ENCODE measurements around the gene GALT.

Gene GALT

DNA sequence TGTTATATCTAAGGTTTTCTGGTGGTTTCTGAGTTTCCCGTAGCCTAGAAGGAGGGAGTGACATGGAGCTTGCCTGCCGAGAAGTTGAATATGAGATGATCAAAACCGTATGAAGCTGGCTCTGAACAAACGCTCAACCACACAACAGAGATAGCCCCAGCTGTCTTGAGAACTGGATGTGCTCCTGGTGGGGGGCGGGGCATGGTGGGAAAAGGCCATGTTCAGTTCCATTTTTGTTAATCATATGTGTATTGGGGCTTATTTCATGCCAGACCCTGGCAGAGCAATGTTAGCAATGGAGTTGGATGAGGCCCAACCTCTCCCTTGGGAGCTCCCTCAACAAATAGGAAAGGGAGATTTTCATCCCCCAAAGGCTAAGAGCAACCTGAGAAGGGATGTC is 39.8 kb downstream of the GALT start:
- DNase-seq, result peak; percentile 22

- DNase-seq, result no peak
Observed at GRCh38 chr9:34686732-34687131, 40.3 kb downstream of the GALT start.

DNA sequence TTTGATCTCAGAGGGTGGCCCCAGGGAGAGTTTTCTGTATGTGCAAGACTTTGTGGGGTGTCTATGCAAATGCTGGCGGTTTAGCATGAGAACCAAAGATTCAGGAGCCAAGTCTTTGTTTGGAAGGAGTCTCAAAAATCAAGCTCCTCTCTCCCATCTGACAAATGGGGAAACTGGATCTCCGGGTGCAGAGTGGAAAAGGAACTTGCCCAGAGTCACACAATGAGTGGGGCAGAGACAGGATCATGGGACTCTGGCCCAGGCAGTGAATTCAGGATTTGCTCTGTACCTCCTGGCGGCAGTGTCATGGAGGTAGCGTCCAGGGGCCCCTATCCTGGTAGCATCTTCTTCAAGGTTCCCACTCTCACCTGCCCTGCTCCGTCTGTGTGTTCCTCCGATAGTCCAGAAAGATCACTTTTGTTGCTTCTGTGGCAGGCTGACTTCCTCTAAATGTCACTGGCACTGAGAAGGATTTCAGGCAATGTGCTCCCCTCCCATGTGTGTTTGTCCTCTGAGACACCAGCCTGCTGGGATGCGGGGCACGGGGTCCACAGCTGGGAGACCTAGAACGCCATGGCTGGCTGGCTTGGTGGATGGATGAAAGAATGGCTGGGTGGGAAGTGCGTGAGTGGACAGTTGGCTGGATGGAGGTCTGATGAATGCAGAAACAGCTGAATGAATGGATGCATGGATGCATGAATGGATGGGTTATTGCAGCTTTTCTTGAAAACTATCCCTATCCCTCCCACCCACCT is 41.0 kb downstream of the GALT start:
- no peak for DNase-seq

DNA sequence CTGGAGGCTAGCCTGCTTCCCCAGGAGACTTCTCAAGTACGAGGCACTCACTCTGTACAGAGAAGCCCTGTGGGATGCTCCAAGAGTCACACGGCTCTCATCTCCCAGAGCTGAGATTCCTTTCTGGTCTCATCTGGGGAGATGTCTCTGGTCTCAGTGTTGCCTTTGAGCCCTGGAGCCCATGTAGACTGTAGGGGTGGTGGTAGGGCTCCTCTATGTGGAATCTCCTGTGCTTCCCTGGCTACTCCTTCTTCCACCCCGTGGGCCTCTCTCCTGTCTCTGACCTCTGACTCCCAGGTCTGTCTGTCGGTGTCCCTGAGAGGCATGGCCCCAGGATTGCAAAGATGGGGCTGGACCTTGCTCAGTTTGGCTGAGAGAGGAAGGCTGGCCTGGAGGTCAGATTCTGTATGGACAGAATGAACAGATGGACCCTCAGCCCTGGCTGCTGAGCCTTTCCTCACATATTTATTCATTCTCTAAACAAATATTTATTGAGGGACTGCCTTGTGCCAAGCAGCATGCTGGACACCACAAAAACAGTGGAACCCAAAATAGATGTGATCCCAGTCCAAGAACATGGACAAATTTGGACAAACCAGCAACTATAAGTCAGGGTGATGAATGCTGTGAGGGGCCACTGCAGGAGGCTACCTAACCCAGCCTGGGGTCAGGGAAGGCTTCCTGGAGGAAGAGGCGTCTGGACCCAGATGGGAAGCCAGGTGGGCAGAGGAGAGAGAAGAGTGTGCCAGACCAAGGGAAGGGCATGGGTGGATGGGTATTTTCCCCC is 42.0 kb downstream of the GALT start:
- no peak for DNase-seq

- no peak for DNase-seq
Observed at GRCh38 chr9:34689116-34689470, 42.6 kb downstream of the GALT start.

DNA sequence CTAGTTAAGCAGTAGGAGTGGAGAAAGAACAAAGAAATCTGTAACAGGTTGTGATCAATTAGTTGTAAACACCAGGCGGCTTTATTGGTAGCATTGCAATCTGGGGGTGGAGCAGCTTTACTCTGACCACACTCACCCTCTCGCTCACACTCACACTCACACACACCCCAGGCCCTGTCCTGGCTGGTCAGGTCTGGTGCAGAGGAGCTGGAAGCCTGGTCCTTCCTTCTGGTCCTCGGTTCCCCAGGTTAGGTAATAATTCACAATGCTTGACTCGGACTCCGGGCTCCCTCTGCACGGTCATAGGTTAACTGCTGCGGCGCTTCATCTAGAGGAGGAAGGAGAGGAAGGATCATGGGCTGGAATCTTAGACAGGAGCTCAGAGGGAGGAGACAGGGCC is 43.0 kb downstream of the GALT start:
- no peak for DNase-seq

- no peak for DNase-seq
Observed at GRCh38 chr9:34690983-34691935, 44.8 kb downstream of the GALT start, which contains the start of gene CCL19. CCL19 (minus strand) TSS chr9:34691276; CDS start chr9:34691139, 137 bp downstream.

DNA sequence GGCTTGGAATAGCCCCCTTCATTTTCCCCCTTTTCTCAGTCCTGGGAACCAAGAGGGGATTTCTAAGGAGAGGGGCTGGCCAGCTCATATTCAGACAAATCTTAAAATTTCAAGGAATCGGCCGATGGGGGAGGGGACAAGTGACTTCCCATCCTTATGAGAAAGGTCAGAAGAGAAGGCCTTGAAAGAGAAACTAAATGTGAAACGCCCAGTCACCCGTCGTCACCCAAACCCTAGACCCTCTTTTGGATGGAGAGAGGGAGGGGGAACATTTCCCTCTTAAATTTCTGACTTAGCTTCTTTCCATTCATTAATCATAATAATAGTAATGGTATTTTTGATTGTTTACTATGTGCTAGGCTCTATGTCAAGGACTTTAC is 45.5 kb downstream of the GALT start:
- no peak for DNase-seq

DNA sequence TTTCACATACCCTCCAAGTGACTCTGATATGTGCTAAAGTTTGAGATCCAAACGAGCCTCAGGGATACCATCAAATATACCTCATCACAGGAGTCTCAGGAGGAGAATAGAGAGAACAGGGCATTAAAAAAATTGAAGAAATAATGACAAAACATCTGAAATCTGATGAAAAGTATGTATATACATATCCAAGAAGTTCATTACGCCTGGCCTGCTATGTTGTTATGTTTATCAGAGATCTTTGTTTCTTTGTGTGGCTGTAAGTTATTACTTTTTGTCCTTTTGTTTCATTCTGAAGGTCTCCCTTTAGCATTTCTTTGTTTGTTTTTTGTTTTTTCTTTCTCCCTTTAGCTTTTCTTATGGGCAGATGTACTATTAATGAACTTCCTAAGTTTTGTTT is 47.1 kb downstream of the GALT start:
- no peak for DNase-seq

GRCh38 chr9:34694811-34695210 is 48.3 kb downstream of the GALT start:
- no peak for DNase-seq

All from fibroblast of skin of back (primary cell).